ENCODE data around the gene RNF2.

- TF ChIP-seq POLR2A (IDR thresholded peaks at IDR 0.05; ENCODE audit: low read depth, low read length), result no peak
- TF ChIP-seq CTCF (IDR thresholded peaks at IDR 0.05; ENCODE audit: extremely low read depth in 1 of 2, insufficient read depth in 1 of 2, low read depth in 1 of 2, low read length in 2 of 2), result no peak
- TF ChIP-seq POLR2AphosphoS5 (IDR thresholded peaks at IDR 0.05; ENCODE audit: insufficient read depth, low read depth, low read length), result no peak
- TF ChIP-seq MYC (IDR thresholded peaks at IDR 0.05; ENCODE audit: low read depth, low read length), result no peak
These were observed 2.6 kb upstream of the RNF2 start for GRCh38 chr1:185042737-185043136.
